Mononuclear cell (primary cell): ENCODE data around the gene SNX25. TPM values are rescaled to one million over a fixed set of nuclear protein-coding genes. Genes with fewer than 3 reads are reported as not detected.
A peak's percentile ranks its signal among the peaks of the same experiment; 100 is the strongest.
"Not testable (repeated sequence)": the region's sequence is repeated elsewhere in the genome, so short reads cannot be mapped to it uniquely, and the experiment has no call there.

Source experiments
- H3K27me3 ChIP-seq: 2 replicates; pipeline ENCODE4 v1.6.0; 2011; ENCODE audit warnings: low read length, control low read depth; ENCODE audit not compliant: insufficient read depth
- H3K4me1 ChIP-seq: 2 replicates; pipeline ENCODE4 v1.5.1; 2011; ENCODE audit warnings: mild to moderate bottlenecking, low read length, control low read depth; ENCODE audit not compliant: insufficient read depth
- H3K4me3 ChIP-seq: 2 replicates; pipeline ENCODE4 v1.5.1; 2011; ENCODE audit warnings: mild to moderate bottlenecking, low read length, moderate library complexity
- H3K9me3 ChIP-seq: 2 replicates; pipeline ENCODE4 v1.5.1; 2011; ENCODE audit warnings: low read depth, mild to moderate bottlenecking, control low read depth, low read length
- total RNA-seq: library from RNA; depleted of rRNA; stranded (reverse); fragments of >200 nt; gene quantifications from one replicate; pipeline ENCODE4 v1.2.3, GENCODE V29; 2012

The SNX25 gene
- total RNA-seq = 30.1 TPM

DNA sequence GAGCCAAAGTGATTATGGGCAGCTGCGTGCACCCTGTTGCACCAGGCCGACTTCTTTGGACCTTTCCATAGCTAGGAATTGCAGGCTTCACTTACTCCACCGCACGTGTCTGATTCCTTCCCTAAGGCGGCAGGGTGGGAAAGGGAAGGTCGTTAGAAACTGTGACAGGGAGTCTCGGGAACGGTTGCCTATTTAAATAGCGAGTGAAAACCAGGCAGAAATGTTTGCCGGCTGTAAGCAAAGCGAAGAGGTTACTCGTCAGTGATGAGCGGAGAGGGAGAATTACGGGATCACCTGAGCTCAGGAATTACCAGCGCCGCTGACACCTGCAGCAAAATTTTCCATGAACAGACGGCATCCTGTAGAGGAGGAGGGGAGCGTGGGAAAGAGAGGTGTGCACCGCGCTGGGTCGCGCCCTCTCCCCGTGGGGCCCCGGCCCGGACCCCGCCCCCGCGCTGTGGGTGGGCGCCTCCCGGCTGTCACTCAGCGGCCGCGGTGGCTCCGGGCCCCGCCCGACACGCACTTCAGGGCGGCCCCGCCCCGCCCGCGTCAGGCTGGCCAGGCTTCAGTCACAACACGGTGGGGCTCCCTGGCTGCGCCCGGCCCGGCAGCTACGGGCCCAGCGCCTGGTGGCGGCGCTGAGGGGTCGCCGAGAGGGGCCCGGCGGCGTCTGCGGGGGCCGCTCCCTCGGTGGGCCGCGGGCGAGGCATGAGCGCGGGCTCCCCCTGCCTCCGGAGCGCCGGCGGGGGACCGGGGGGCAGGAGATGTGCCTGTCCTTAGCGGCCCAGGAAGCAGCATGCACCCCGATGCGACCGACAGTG, at the start of gene SNX25:
Gene SNX25, plus strand, starts transcription at position 568 of the 821 bp plus-strand sequence. Its CDS starts 229 bp downstream, at position 797.
- peaks cover 31% of the 10 kb centered on the region for H3K4me1 ChIP-seq
- no peaks in the 10 kb centered on the region for H3K9me3 ChIP-seq
- peaks cover 44% of the 10 kb centered on the region for H3K27me3 ChIP-seq
- H3K4me3 ChIP-seq = peak within 1 kb of the TSS; percentile 49

GRCh38 chr4:185165605-185166063, 43.8 kb upstream of the SNX25 start:
- H3K4me3 ChIP-seq = no peak overlapping the region
- no peaks in the 10 kb centered on the region for H3K9me3 ChIP-seq
- peaks cover 10% of the 10 kb centered on the region for H3K4me1 ChIP-seq
- H3K27me3 ChIP-seq = no peaks in the 10 kb centered on the region

GRCh38 chr4:185167234-185167633, 42.2 kb upstream of the SNX25 start:
- Histone ChIP-seq H3K9me3 (no peaks in the 10 kb centered on the region), H3K27me3 (no peaks in the 10 kb centered on the region), H3K4me3 (no peak overlapping the region), H3K4me1 (peaks cover 10% of the 10 kb centered on the region)

- H3K9me3 ChIP-seq = no peaks in the 10 kb centered on the region
- H3K4me1 ChIP-seq = no peaks in the 10 kb centered on the region
- no peaks in the 10 kb centered on the region for H3K27me3 ChIP-seq
- H3K4me3 ChIP-seq = no peak overlapping the region
Measured at GRCh38 chr4:185171373-185172071, 37.9 kb upstream of the SNX25 start.

GRCh38 chr4:185179488-185179887, 29.9 kb upstream of the SNX25 start:
- Histone ChIP-seq H3K9me3 (no peaks in the 10 kb centered on the region), H3K27me3 (no peaks in the 10 kb centered on the region), H3K4me3 (no peak overlapping the region), H3K4me1 (no peaks in the 10 kb centered on the region)

DNA sequence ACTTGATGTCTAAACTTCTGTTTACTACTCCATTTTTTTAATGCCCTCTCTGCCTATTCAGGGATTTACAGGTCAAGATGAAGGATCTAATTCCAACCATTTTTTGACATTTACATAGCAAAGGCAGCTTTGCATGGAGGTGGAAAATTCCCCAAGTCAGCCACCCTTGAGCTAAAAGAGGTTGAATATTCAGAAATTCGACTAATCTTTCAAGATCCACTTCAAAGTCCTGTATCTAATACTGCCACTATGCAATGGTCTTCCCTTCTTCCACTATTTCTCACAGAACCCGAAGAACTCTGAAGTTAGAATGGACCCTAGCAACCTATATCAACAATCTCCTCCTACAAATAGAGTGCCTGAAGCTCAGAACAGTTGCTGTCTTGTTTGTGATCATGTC, 27.2 kb upstream of the SNX25 start:
- H3K9me3 ChIP-seq = no peaks in the 10 kb centered on the region

DNA sequence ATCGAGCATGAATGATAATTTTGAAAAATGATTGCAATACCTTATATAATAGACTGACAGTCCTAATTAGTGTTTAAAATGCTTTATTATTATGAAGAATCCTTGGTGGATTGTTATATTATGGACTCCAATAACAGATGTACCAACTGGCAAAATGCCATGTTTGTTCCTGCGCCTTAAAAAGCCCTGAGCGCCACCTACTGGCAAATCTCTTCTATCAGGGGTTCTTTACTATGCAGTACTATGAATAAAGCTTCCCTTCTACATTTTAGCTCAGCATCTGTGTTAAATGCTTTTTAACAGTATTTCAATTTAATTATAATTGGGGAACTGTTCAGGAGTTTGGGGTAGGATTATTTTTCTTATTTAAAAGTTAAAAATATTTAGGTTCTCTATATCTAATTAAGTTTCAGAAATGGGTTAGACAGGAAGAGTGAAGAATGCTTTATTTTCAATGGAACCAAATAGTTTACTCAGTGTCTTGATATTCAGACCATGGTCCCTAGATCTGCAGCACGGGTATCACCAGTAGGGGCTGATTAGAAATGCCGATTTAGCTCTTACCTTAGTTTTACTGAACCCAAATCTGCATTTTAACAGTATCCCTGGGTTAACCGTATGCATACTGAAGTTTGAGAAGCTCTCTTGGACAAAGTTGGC, 25.6 kb upstream of the SNX25 start:
- no peaks in the 10 kb centered on the region for H3K9me3 ChIP-seq
- no peaks in the 10 kb centered on the region for H3K27me3 ChIP-seq
- H3K4me1 ChIP-seq = no peaks in the 10 kb centered on the region
- H3K4me3 ChIP-seq = no peak overlapping the region

More for the DNA sequence above, 27.2 kb upstream of the SNX25 start:
- H3K4me1 ChIP-seq = no peaks in the 10 kb centered on the region
- H3K4me3 ChIP-seq = no peak overlapping the region
- no peaks in the 10 kb centered on the region for H3K27me3 ChIP-seq

GRCh38 chr4:185186769-185187168, 22.6 kb upstream of the SNX25 start:
- Histone ChIP-seq H3K4me3 (no peak overlapping the region), H3K4me1 (no peaks in the 10 kb centered on the region), H3K27me3 (no peaks in the 10 kb centered on the region), H3K9me3 (no peaks in the 10 kb centered on the region)

GRCh38 chr4:185189606-185190305, 19.6 kb upstream of the SNX25 start:
- H3K4me3 ChIP-seq = no peak overlapping the region
- no peaks in the 10 kb centered on the region for H3K4me1 ChIP-seq
- no peaks in the 10 kb centered on the region for H3K9me3 ChIP-seq
- H3K27me3 ChIP-seq = no peaks in the 10 kb centered on the region

GRCh38 chr4:185190306-185190856, 19.0 kb upstream of the SNX25 start:
- Histone ChIP-seq H3K9me3 (no peaks in the 10 kb centered on the region), H3K4me3 (no peak overlapping the region), H3K4me1 (no peaks in the 10 kb centered on the region), H3K27me3 (no peaks in the 10 kb centered on the region)

DNA sequence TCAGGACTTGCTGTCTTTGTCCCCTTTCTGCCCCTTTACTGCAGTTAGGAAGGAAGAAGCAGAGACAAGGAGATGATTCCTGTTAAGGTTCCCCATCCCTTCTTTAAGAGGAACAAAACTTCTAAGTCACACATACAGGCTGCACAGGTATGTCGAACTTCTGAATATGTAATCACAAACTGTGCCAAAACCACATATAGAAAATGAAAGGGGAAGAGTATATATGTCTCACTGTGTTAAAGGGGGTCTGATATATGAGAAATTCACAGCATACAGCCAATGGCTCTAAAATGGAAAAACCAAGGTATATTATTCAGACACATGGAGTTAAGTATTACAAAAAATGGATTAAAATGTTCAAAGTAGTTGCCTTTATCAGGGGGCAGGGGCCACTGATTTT, 17.3 kb upstream of the SNX25 start:
- Histone ChIP-seq H3K9me3 (no peaks in the 10 kb centered on the region), H3K4me1 (no peaks in the 10 kb centered on the region), H3K4me3 (no peak overlapping the region), H3K27me3 (no peaks in the 10 kb centered on the region)

DNA sequence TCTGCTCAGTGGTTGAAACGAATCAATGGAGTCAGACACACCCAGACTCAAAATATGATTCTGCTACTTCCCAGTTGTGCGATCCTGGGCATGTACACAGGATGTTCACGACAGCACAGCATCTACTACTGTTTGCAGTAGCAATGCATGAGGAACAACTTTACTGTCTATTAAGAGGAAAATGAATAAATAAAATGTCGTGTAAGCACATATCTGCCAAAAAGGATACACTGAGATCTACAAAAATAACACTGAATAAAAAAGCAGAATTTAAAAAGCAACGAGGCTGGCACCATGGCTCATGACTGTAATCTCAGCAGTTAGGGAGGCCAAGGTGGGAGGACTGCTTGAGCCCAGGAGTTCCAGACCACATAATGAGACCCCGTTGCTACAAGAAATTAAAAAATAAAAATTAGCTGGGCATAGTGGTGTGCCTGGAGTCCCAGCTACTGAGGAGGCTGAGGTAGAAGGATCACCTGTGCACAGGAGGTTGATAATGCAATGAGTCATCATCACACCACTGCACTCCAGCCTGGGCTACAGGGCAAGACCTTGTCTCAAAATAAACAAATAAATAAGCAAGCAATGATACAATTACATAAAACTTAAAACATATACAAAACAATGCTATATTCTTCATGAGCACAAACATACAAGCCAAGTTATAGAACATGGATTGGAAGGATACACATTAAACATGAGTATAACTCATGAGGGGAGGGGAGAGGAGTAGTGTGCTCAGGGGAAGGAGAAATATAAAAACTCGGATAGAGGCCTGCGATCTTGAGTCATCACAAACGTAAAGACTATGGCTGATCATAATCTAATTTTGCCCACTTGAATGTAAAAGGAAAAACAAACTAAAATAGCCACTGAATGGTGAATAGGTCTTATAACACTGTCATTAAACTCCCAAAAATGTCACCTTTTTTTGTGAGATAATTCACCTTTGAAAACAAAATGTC, 14.2 kb upstream of the SNX25 start:
- Histone ChIP-seq H3K4me1 (no peaks in the 10 kb centered on the region), H3K27me3 (no peaks in the 10 kb centered on the region), H3K4me3 (no peak overlapping the region), H3K9me3 (no peaks in the 10 kb centered on the region)

DNA sequence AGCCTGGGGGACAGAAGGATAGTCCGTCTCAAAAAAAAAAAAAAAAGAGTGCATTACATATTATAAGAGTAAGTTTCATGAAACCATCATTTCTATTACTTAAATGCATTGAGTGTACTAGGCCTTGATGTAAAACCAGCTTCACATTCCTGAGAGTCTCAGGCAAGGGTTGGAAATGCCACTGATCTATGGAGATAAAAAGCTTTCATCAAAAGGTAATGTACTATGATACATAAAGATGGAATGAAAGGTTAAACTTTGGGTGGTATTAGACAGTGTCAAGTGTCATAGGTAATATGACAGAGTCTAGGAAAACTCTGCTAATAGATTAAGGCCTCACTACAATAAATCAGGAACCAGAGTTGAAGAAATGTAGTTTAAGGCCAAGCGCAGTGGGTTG, 13.0 kb upstream of the SNX25 start:
- Histone ChIP-seq H3K4me3 (no peak overlapping the region), H3K9me3 (no peaks in the 10 kb centered on the region), H3K4me1 (no peaks in the 10 kb centered on the region), H3K27me3 (no peaks in the 10 kb centered on the region)

GRCh38 chr4:185198189-185198588, 11.2 kb upstream of the SNX25 start:
- H3K27me3 ChIP-seq, H3K9me3 ChIP-seq, H3K4me3 ChIP-seq: not testable (repeated sequence)
- peaks cover 15% of the 10 kb centered on the region for H3K4me1 ChIP-seq
